Measurements from ENCODE around the gene TMEM61.
"Not testable (repeated sequence)": the region's sequence is repeated elsewhere in the genome, so short reads cannot be mapped to it uniquely, and the experiment has no call there.

TMEM61 gene

GRCh38 chr1:54980528-54981241, at the start of gene TMEM61:
TMEM61 (plus strand) TSS chr1:54980628; CDS start chr1:54981066, 438 bp downstream.
- DNase-seq, result no peak

- DNase-seq, result no peak
Measured at GRCh38 chr1:54931275-54931840, 49.1 kb upstream of the TMEM61 start.

GRCh38 chr1:54934081-54934480, 46.3 kb upstream of the TMEM61 start:
- DNase-seq, result not testable (repeated sequence)

GRCh38 chr1:54934869-54935268, 45.6 kb upstream of the TMEM61 start:
- no peak for DNase-seq

- no peak for DNase-seq
Measured at GRCh38 chr1:54936791-54937190, 43.6 kb upstream of the TMEM61 start.

GRCh38 chr1:54937469-54937868, 43.0 kb upstream of the TMEM61 start:
- no peak for DNase-seq

GRCh38 chr1:54938955-54939354, 41.5 kb upstream of the TMEM61 start:
- DNase-seq, result not testable (repeated sequence)

- no peak for DNase-seq
Measured at GRCh38 chr1:54940042-54940441, 40.4 kb upstream of the TMEM61 start.

GRCh38 chr1:54942976-54943375, 37.5 kb upstream of the TMEM61 start:
- DNase-seq, result no peak

- DNase-seq, result peak; percentile 66
Measured at GRCh38 chr1:54944610-54945392, 35.6 kb upstream of the TMEM61 start.

- no peak for DNase-seq
Measured at GRCh38 chr1:54945393-54945936, 35.0 kb upstream of the TMEM61 start.

GRCh38 chr1:54947540-54947939, 32.9 kb upstream of the TMEM61 start:
- no peak for DNase-seq

GRCh38 chr1:54949053-54949452, 31.4 kb upstream of the TMEM61 start:
- DNase-seq, result no peak

GRCh38 chr1:54950006-54950368, 30.4 kb upstream of the TMEM61 start:
- no peak for DNase-seq

GRCh38 chr1:54950369-54951163, 29.9 kb upstream of the TMEM61 start:
- peak; percentile 46 for DNase-seq

GRCh38 chr1:54951810-54952226, 28.6 kb upstream of the TMEM61 start:
- no peak for DNase-seq

GRCh38 chr1:54952950-54953718, 27.3 kb upstream of the TMEM61 start:
- no peak for DNase-seq

- DNase-seq, result no peak
Measured at GRCh38 chr1:54953846-54954245, 26.6 kb upstream of the TMEM61 start.

- no peak for DNase-seq
Measured at GRCh38 chr1:54955359-54955758, 25.1 kb upstream of the TMEM61 start.

- no peak for DNase-seq
Measured at GRCh38 chr1:54956726-54957125, 23.7 kb upstream of the TMEM61 start.

GRCh38 chr1:54959241-54959640, 21.2 kb upstream of the TMEM61 start:
- no peak for DNase-seq
